SH-SY5Y (cell line): ENCODE data around the gene RPRD1B.

Source experiments
- GATA2 ChIP-seq: IDR thresholded peaks from 2 replicates; pipeline ENCODE4 v1.6.1; 2011; ENCODE audit warnings: mild to moderate bottlenecking, low read depth, low read length
- GATA3 ChIP-seq: IDR thresholded peaks from 2 replicates; pipeline ENCODE4 v1.6.1; 2011; ENCODE audit warnings: low read depth, mild to moderate bottlenecking, low read length, moderate library complexity

- no peak for TF ChIP-seq GATA2
- no peak for TF ChIP-seq GATA3
Observed at GRCh38 chr20:38049800-38050199, 16.3 kb downstream of the RPRD1B start.
